K562 (cell line): Measurements from ENCODE around the gene MRPL52. TPM values are rescaled to one million over a fixed set of nuclear protein-coding genes. Genes with fewer than 3 reads are reported as not detected.

Source experiments
- C11orf30 ChIP-seq: fragments of 450-650 bp; IDR thresholded peaks from 2 replicates; pipeline ENCODE4 v1.6.1; 2016; ENCODE audit warnings: low read depth, mild to moderate bottlenecking
- CCNT2 ChIP-seq: IDR thresholded peaks from 2 replicates; pipeline ENCODE4 v1.6.1; 2011; ENCODE audit warnings: borderline replicate concordance, low read depth, mild to moderate bottlenecking, moderate library complexity, mixed read lengths, low read length; ENCODE audit not compliant: insufficient read length; ENCODE audit errors: extremely low read depth
- CEBPB ChIP-seq: fragments of 450-650 bp; IDR thresholded peaks from 2 replicates; pipeline ENCODE4 v1.6.1; 2016; ENCODE audit warnings: missing genetic modification characterization, missing compliant biosample characterization
- CGGBP1 ChIP-seq: fragments of 250-450 bp; sonication (Bioruptor Pico); IDR thresholded peaks from 2 replicates; pipeline ENCODE4 v1.9.0; 2021; ENCODE audit warnings: mild to moderate bottlenecking
- FOXK1 ChIP-seq: sonication (generic); formaldehyde crosslinking; IDR thresholded peaks from 2 replicates; pipeline ENCODE4 v1.8.0; 2022; ENCODE audit warnings: missing genetic modification reagents, mild to moderate bottlenecking, borderline replicate concordance
- HOXB6 ChIP-seq: fragments of 250-450 bp; sonication (Bioruptor Pico); IDR thresholded peaks from 2 replicates; pipeline ENCODE4 v1.5.1; 2022; ENCODE audit warnings: mild to moderate bottlenecking, borderline replicate concordance
- NR3C1 ChIP-seq: sonication (generic); formaldehyde crosslinking; IDR thresholded peaks from 2 replicates; pipeline ENCODE4 v1.8.1; 2022; ENCODE audit warnings: missing genetic modification reagents
- POLR2B ChIP-seq: fragments of 450-650 bp; IDR thresholded peaks from 2 replicates; pipeline ENCODE4 v1.6.1; 2018; ENCODE audit warnings: low read depth; ENCODE audit not compliant: partially characterized antibody
- PTTG1 ChIP-seq: fragments of 450-650 bp; IDR thresholded peaks from 2 replicates; pipeline ENCODE4 v1.6.1; 2016; ENCODE audit warnings: low read depth, mild to moderate bottlenecking, missing genetic modification characterization, missing compliant biosample characterization
- RBFOX2 ChIP-seq: fragments of 200-400 bp; formaldehyde crosslinking; IDR thresholded peaks from 2 replicates; pipeline ENCODE4 v1.6.1; 2017; ENCODE audit warnings: low read depth, mild to moderate bottlenecking, low read length, moderate library complexity
- TFAM ChIP-seq: fragments of 250-450 bp; sonication (Bioruptor Pico); conservative IDR thresholded peaks from 2 replicates; pipeline ENCODE4 v1.5.0; 2021; ENCODE audit warnings: mild to moderate bottlenecking, moderate library complexity
- ZNF232 ChIP-seq: sonication (generic); formaldehyde crosslinking; IDR thresholded peaks from 2 replicates; pipeline ENCODE4 v1.8.0; 2022; ENCODE audit warnings: mild to moderate bottlenecking, missing genetic modification reagents
- ZNF316 ChIP-seq: fragments of 450-650 bp; IDR thresholded peaks from 2 replicates; pipeline ENCODE4 v1.6.1; 2016
- ZNF561 ChIP-seq: fragments of 450-650 bp; formaldehyde crosslinking; conservative IDR thresholded peaks from 2 replicates; pipeline ENCODE4 v1.4.0; 2020; ENCODE audit warnings: mild to moderate bottlenecking, moderate library complexity
- ZNF699 ChIP-seq: fragments of 250-450 bp; sonication (Bioruptor Pico); IDR thresholded peaks from 2 replicates; pipeline ENCODE4 v1.8.0; 2021; ENCODE audit warnings: mild to moderate bottlenecking, moderate library complexity; ENCODE audit not compliant: insufficient replicate concordance
- ZSCAN29 ChIP-seq: fragments of 450-650 bp; IDR thresholded peaks from 2 replicates; pipeline ENCODE4 v1.6.1; 2017
- polyA plus RNA-seq, 8 experiments: library from polyadenylated mRNA; depleted of rRNA in 4 of 8; stranded (reverse) in 5 of 8; unstranded in 3 of 8; fragments of >200 nt; fragmentation: Nextera tagmentation in 2 of 8; fragmentation: Illumina TruSeq in 1 of 8; extraction: Ambion mirVana in 2 of 8; extraction: Trizol in 1 of 8; gene quantifications; 2 replicates each; pipeline versions ENCODE4 v1.2.1 to v1.2.3, GENCODE V29; 2011 to 2014; ENCODE audit warnings: inconsistent platforms in 1 of 8, missing spikeins in 1 of 8
- total RNA-seq, 7 experiments: library from RNA; depleted of rRNA in 6 of 7; stranded (reverse); fragments of >200 nt in 6 of 7; fragmentation: Illumina TruSeq in 2 of 7; extraction: Trizol in 2 of 7; gene quantifications; 2 replicates each; pipeline versions ENCODE4 v1.2.1 to v1.2.3, GENCODE V29; 2011 to 2021; ENCODE audit warnings: low replicate concordance in 1 of 7
- TF ChIP-seq, protein P1 (sequence below): sonication (generic); formaldehyde crosslinking; IDR thresholded peaks from 2 replicates; pipeline ENCODE4 v1.8.0; 2022; ENCODE audit warnings: mild to moderate bottlenecking, missing genetic modification reagents
- TF ChIP-seq, protein P2 (sequence below): fragments of 250-450 bp; sonication (Bioruptor Pico); IDR thresholded peaks from 2 replicates; pipeline ENCODE4 v1.8.0; 2022; ENCODE audit warnings: moderate library complexity, mild to moderate bottlenecking, inconsistent platforms

MRPL52 gene
- total and polyA plus RNA-seq, 9 of the 15 experiments (the other 6 are each of a cell fraction or from before 2014, with no cell fraction given): 56.5 to 213 (median 168) TPM

DNA sequence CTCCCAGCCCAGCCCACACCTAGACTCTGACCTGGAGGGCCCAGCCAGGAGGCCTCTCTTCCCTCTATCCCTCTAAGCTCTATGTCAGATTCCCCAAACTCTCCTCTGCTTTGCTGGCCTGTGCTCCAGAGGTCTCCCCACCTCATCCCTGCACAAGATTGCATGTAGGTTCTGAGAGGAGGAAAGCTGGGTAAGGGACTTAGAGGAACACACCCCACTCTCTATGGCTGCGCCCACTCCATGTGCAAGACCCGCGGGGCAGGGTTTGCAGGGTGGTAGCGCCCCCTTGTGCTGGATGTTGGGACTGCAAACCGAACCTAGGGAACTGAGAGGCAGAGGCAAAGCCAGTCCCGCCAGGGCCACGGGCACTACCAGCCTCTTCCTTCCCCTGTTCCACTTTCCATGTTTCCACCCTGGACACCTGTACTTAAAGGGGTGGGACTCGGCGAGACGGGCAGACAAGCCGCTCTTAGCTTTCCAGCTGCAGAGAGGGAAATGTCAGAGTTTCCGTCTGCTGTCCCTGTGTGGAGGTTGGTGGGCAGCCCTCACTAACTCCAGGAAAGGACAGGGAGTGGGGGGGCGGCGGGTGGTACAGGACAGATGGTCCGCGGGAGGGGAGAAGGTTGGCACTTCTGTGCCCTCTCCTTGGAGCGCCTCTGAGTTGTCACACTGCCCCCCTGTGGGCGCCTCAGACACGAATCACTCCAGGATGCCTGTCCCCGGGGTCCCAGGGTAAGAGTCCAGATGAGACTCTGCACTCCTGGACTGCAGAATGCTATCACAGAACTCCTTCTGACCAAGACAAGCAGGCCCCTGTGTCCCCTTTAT is 23.5 kb downstream of the MRPL52 start (continued):
- TF ChIP-seq, protein P1, sequence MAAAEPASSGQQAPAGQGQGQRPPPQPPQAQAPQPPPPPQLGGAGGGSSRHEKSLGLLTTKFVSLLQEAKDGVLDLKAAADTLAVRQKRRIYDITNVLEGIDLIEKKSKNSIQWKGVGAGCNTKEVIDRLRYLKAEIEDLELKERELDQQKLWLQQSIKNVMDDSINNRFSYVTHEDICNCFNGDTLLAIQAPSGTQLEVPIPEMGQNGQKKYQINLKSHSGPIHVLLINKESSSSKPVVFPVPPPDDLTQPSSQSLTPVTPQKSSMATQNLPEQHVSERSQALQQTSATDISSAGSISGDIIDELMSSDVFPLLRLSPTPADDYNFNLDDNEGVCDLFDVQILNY (CRISPR knock-in tag): no peak
- TF ChIP-seq CGGBP1 (CRISPR knock-in tag): no peak
- TF ChIP-seq ZNF232 (CRISPR knock-in tag): no peak
- no peak for TF ChIP-seq TFAM (CRISPR knock-in tag)
- no peak for TF ChIP-seq ZNF561 (CRISPR knock-in tag)
- TF ChIP-seq ZNF316: no peak
- TF ChIP-seq NR3C1 (CRISPR knock-in tag): no peak
- TF ChIP-seq HOXB6 (CRISPR knock-in tag): no peak
- no peak for TF ChIP-seq CEBPB (tag)
- TF ChIP-seq ZNF699 (CRISPR knock-in tag): no peak
- no peak for TF ChIP-seq C11orf30
- TF ChIP-seq FOXK1 (CRISPR knock-in tag): peak; percentile 34; the same call in 1 of the 2 replicates
- no peak for TF ChIP-seq POLR2B
- TF ChIP-seq ZSCAN29: no peak
- TF ChIP-seq, protein P2, sequence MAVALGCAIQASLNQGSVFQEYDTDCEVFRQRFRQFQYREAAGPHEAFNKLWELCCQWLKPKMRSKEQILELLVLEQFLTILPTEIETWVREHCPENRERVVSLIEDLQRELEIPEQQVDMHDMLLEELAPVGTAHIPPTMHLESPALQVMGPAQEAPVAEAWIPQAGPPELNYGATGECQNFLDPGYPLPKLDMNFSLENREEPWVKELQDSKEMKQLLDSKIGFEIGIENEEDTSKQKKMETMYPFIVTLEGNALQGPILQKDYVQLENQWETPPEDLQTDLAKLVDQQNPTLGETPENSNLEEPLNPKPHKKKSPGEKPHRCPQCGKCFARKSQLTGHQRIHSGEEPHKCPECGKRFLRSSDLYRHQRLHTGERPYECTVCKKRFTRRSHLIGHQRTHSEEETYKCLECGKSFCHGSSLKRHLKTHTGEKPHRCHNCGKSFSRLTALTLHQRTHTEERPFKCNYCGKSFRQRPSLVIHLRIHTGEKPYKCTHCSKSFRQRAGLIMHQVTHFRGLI (CRISPR knock-in tag): no peak
- no peak for TF ChIP-seq PTTG1
- TF ChIP-seq CCNT2: no peak
- peak; percentile 63 for TF ChIP-seq RBFOX2
